Esophagus muscularis mucosa (tissue), 4 donors: ENCODE measurements around the gene SPZ1. TPM values are rescaled to one million over a fixed set of nuclear protein-coding genes. Genes with fewer than 3 reads are reported as not detected.
"Not testable (repeated sequence)": the region's sequence is repeated elsewhere in the genome, so short reads cannot be mapped to it uniquely, and the experiment has no call there.

Experiments
- DNase-seq: peaks from one replicate; pipeline ENCODE4 v3.0.0-alpha.2; 2017; ENCODE audit errors: extremely low spot score
- H3K27ac ChIP-seq, 4 donors: fragments of 200-600 bp; sonication (generic); replicated peaks in 1 of 4; 1 replicate in 3 of 4; 2 replicates in 1 of 4; pipeline ENCODE4 v1.5.1; 2016 to 2019; ENCODE audit warnings: mild to moderate bottlenecking in 1 of 4
- H3K27me3 ChIP-seq, 4 donors: fragments of 200-600 bp; sonication (generic); one replicate each; pipeline versions ENCODE4 v1.5.1 to v1.6.0; 2016 to 2019
- H3K36me3 ChIP-seq, 4 donors: fragments of 200-600 bp; sonication (generic); one replicate each; pipeline ENCODE4 v1.5.1; 2016 to 2019
- H3K4me1 ChIP-seq, 4 donors: fragments of 200-600 bp; sonication (generic); one replicate each; pipeline ENCODE4 v1.5.1; 2016 to 2019
- H3K4me3 ChIP-seq, 4 donors: fragments of 200-600 bp; sonication (generic); 1 replicate in 2 of 4; 2 replicates in 2 of 4; pipeline ENCODE4 v1.5.1; 2016 to 2019; ENCODE audit warnings: mild to moderate bottlenecking in 4 of 4, moderate library complexity in 1 of 4
- H3K9me3 ChIP-seq, 4 donors: fragments of 200-600 bp; sonication (generic); 1 replicate in 3 of 4; 2 replicates in 1 of 4; pipeline ENCODE4 v1.5.1; 2016 to 2019
- EP300 ChIP-seq: sonication (generic); formaldehyde crosslinking; IDR thresholded peaks from one replicate; pipeline ENCODE4 v1.6.1; 2017; ENCODE audit warnings: antibody characterized with exemption
- POLR2A ChIP-seq: fragments of 450-650 bp; IDR thresholded peaks from one replicate; pipeline ENCODE4 v1.6.1; 2017; ENCODE audit warnings: antibody characterized with exemption, moderate library complexity, mild to moderate bottlenecking, low read depth
- POLR2AphosphoS5 ChIP-seq, 2 donors: sonication (generic); formaldehyde crosslinking; IDR thresholded peaks; one replicate each; pipeline ENCODE4 v1.6.1; 2017; ENCODE audit warnings: antibody characterized with exemption in 2 of 2
- WGBS: methylation state at CpG from one replicate; pipeline ENCODE4 v1.1.5; 2018; 5-methylcytosine and 5-hydroxymethylcytosine counted together
- intact Hi-C: fragments of 100-400 bp; cut with DNase I; formaldehyde crosslinking; loops from one replicate; pipeline ENCODE4 v1.15.1; 2023
- total RNA-seq, 4 donors: library from RNA; depleted of rRNA; stranded (reverse); fragments of >200 nt; gene quantifications; one replicate each; pipeline versions ENCODE4 v1.1.0 to v1.2.1, GENCODE V29; 2016
- TF ChIP-seq, protein P1 (sequence below), 3 experiments: fragments of 200-600 bp in 2 of 3; fragments of 450-650 bp in 1 of 3; sonication (generic) in 2 of 3; IDR thresholded peaks; one replicate each; pipeline ENCODE4 v1.5.1; 2017 to 2019; ENCODE audit warnings: antibody characterized with exemption in 3 of 3, mild to moderate bottlenecking in 2 of 3, moderate library complexity in 1 of 3

Gene SPZ1
- total RNA-seq, 4 donors from 2014 or later: not detected

DNA sequence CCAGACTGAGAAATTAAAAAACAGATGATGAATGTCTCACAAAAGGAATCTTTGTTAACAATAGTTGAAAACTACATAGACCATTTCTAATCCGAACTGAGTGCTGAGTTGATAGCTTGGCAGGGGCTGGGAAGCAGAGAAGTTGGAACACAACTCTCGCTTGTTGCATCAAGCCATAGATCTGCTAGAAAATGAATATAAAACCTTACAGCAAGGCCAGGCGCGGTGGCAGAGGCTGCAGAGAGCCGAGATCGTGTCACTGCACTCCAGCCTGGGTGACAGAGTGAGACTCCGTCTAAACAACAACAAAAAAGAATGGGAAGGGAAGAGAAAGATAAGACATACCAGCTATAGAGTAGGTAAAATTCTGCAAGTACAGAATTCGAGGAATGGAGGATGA lies 28.0 kb upstream of the SPZ1 start:
- Histone ChIP-seq H3K4me1 (no peaks in the 10 kb centered on the region), H3K27me3 (no peaks in the 10 kb centered on the region), H3K9me3 (no peaks in the 10 kb centered on the region), H3K4me3 (no peak overlapping the region), H3K36me3 (no peaks in the 10 kb centered on the region), H3K27ac (no peak overlapping the region)
- WGBS: 76% methylated on average over 8 of the region's 8 CpGs
- DNase-seq: no peak
- TF ChIP-seq POLR2A (no peak), POLR2AphosphoS5 (IDR thresholded peaks at IDR 0.05) (no peak), EP300 (no peak)
- TF ChIP-seq, protein P1, sequence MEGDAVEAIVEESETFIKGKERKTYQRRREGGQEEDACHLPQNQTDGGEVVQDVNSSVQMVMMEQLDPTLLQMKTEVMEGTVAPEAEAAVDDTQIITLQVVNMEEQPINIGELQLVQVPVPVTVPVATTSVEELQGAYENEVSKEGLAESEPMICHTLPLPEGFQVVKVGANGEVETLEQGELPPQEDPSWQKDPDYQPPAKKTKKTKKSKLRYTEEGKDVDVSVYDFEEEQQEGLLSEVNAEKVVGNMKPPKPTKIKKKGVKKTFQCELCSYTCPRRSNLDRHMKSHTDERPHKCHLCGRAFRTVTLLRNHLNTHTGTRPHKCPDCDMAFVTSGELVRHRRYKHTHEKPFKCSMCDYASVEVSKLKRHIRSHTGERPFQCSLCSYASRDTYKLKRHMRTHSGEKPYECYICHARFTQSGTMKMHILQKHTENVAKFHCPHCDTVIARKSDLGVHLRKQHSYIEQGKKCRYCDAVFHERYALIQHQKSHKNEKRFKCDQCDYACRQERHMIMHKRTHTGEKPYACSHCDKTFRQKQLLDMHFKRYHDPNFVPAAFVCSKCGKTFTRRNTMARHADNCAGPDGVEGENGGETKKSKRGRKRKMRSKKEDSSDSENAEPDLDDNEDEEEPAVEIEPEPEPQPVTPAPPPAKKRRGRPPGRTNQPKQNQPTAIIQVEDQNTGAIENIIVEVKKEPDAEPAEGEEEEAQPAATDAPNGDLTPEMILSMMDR (IDR thresholded peaks at IDR 0.05): no peak
- intact Hi-C loops: no loop called here

DNA sequence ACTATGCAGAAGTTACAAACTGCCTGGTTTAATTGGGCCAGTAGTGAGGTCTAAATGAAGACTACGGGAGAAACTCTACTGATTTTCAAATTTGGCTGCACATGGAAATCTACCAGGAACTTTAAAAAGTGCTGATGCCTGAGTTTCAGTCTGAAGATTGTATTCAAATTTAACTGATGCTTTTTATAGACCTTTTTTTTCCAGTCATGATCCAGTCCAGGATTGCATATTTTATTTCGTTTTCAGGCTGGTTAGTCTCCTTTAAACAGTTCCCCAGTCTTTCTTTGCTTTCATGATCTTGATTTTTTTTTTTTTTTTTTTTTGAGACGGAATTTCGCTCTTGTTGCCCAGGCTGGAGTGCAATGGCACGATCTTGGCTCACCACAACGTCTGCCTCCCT lies 23.7 kb upstream of the SPZ1 start:
- Histone ChIP-seq H3K27ac (no peak overlapping the region), H3K4me1 (no peaks in the 10 kb centered on the region), H3K4me3 (no peak overlapping the region), H3K27me3 (no peaks in the 10 kb centered on the region), H3K36me3 (no peaks in the 10 kb centered on the region), H3K9me3 (no peaks in the 10 kb centered on the region)
- DNase-seq: no peak
- TF ChIP-seq POLR2A (no peak), EP300 (no peak), POLR2AphosphoS5 (IDR thresholded peaks at IDR 0.05) (no peak)
- TF ChIP-seq, protein P1 (IDR thresholded peaks at IDR 0.05): no peak
- whole genome bisulfite sequencing: 49% methylated on average over 6 of the region's 6 CpGs
- intact Hi-C loops: no loop called here

DNA sequence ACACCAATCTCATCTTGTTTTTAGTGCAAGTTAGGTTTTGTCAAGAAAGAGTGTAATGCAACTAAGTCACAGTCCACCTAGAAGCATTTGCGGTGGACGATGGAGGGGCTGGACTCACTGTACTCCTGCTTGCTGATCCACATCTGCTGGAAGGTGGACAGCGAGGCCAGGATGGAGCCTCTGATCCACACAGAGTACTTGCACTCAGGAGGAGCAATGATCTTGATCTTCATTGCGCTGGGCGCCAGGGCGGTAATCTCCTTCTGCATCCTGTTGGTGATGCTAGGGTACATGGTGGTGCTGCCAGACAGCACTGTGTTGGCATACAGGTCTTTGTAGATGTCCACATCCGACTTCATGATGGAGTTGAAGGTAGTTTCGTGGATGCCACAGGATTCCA lies 20.2 kb upstream of the SPZ1 start:
- no peak for DNase-seq
- no peaks in the 10 kb centered on the region for H3K4me1 ChIP-seq
- H3K27me3 ChIP-seq: no peaks in the 10 kb centered on the region
- 98% methylated on average over 8 of the region's 8 CpGs for WGBS
- H3K4me3 ChIP-seq: no peak overlapping the region
- TF ChIP-seq POLR2AphosphoS5 (IDR thresholded peaks at IDR 0.05): no peak
- no peak for TF ChIP-seq POLR2A
- TF ChIP-seq EP300: no peak
- TF ChIP-seq, protein P1 (IDR thresholded peaks at IDR 0.05): no peak
- no peak overlapping the region for H3K27ac ChIP-seq
- H3K36me3 ChIP-seq: no peaks in the 10 kb centered on the region
- intact Hi-C loops: no loop called here
- no peaks in the 10 kb centered on the region for H3K9me3 ChIP-seq

DNA sequence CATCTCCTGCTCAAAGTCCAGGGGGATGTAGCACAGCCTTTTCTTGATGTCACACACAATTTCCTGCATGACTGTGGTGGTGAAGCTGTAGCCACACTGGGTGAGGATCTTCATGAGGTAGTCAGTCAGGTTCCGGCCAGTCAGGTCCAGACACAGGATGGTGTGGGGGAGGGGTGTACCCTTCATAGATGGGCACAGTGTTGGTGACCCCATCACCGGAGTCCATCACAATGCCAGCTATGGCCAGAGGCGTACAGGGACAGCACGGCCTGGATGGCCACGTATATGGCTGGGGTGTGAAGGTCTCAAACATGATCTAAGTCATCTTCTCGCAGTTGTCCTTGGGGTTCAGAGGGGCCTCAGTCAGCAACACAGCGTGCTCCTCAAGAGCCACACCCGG lies 19.7 kb upstream of the SPZ1 start:
- 100% methylated on average over 8 of the region's 8 CpGs for WGBS
- no peak for DNase-seq
- H3K36me3 ChIP-seq: no peaks in the 10 kb centered on the region

DNA sequence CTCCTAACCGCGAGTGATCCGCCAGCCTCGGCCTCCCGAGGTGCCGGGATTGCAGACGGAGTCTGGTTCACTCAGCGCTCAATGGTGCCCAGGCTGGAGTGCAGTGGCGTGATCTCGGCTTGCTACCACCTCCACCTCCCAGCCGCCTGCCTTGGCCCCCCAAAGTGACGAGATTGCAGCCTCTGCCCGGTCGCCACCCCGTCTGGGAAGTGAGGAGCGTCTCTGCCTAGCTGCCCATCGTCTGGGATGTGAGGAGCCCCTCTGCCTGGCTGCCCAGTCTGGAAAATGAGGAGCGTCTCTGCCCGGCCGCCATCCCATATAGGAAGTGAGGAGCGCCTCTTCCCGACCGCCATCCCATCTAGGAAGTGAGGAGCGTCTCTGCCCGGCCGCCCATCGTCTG lies 19.0 kb upstream of the SPZ1 start:
- H3K27ac ChIP-seq, H3K27me3 ChIP-seq, DNase-seq, H3K9me3 ChIP-seq, H3K4me3 ChIP-seq, H3K4me1 ChIP-seq, H3K36me3 ChIP-seq, intact Hi-C loops: not testable (repeated sequence)
- 100% methylated on average over 7 of the region's 27 CpGs for WGBS

More for the DNA sequence above, 19.7 kb upstream of the SPZ1 start:
- H3K4me3 ChIP-seq: no peak overlapping the region
- intact Hi-C loops: no loop called here
- H3K9me3 ChIP-seq: no peaks in the 10 kb centered on the region
- no peaks in the 10 kb centered on the region for H3K27me3 ChIP-seq
- no peak overlapping the region for H3K27ac ChIP-seq
- H3K4me1 ChIP-seq: no peaks in the 10 kb centered on the region
- TF ChIP-seq POLR2A (no peak), EP300 (no peak)

DNA sequence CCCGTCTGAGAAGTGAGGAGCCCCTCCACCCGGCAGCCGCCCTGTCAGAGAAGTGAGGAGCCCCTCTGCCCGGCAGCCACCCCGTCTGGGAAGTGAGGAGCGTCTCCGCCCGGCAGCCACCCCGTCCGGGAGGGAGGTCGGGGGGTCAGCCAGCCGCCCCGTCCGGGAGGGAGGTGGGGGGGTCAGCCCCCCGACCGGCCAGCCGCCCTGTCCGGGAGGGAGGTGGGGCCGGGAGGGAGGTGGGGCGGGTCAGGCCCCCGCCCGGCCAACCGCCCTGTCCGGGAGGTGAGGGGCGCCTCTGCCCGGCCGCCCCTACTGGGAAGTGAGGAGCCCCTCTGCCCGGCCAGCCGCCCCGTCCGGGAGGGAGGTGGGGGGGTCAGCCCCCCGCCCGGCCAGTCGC lies 18.5 kb upstream of the SPZ1 start:
- H3K4me1 ChIP-seq, DNase-seq, H3K4me3 ChIP-seq, intact Hi-C loops, H3K27me3 ChIP-seq, H3K9me3 ChIP-seq, H3K36me3 ChIP-seq, H3K27ac ChIP-seq: not testable (repeated sequence)
- no CpG with 5 or more reads among the region's 34 CpGs for WGBS
